AG04449 (cell line): Measurements from ENCODE around the gene PPARA.

Experiments used
- CTCF ChIA-PET: fragments of 350-600 bp; formaldehyde crosslinking; extraction: SDS; loops from one replicate; lab custom pipeline; 2021; ENCODE audit warnings: antibody characterized with exemption; lab: Yijun Ruan, JAX
- POLR2A ChIA-PET: fragments of 400-600, 350-600 bp; formaldehyde crosslinking; extraction: SDS; loops from one replicate; lab custom pipeline; 2020; ENCODE audit warnings: antibody characterized with exemption, inconsistent platforms; lab: Yijun Ruan, JAX
- DNase-seq: peaks from one replicate; pipeline ENCODE4 v3.0.0-alpha.2; 2010; ENCODE audit warnings: low read depth, low spot score
- H3K4me3 ChIP-seq: 2 replicates; pipeline ENCODE4 v1.5.1; 2011; ENCODE audit warnings: low read depth, mild to moderate bottlenecking, control low read depth, low read length
- TF ChIP-seq, protein P1 (sequence below): IDR thresholded peaks from one replicate; pipeline ENCODE4 v1.5.1; 2011; ENCODE audit warnings: mild to moderate bottlenecking, moderate library complexity, low read length, control low read depth, inconsistent platforms; ENCODE audit not compliant: insufficient read depth; ENCODE audit errors: missing control alignments

Gene PPARA

DNA sequence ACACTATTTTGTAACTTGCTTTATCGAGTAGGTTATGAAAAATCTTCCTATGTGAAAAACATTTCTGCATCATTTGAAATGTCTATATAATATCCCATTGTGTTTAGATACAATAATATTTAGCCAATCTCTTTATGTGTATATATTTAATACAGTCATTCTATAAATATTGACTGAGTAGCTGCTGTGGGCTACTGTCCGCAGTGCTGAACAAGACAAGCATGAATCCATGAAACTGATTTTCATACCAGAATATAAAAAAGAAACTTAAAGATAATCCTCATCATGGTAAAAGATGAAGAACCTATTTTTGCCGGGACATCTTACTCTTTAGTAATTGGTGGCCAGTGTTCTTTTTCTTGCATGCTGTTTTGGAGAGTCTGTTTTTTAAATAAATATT is 3.6 kb downstream of the PPARA start:
- DNase-seq = no peak
- TF ChIP-seq, protein P1, sequence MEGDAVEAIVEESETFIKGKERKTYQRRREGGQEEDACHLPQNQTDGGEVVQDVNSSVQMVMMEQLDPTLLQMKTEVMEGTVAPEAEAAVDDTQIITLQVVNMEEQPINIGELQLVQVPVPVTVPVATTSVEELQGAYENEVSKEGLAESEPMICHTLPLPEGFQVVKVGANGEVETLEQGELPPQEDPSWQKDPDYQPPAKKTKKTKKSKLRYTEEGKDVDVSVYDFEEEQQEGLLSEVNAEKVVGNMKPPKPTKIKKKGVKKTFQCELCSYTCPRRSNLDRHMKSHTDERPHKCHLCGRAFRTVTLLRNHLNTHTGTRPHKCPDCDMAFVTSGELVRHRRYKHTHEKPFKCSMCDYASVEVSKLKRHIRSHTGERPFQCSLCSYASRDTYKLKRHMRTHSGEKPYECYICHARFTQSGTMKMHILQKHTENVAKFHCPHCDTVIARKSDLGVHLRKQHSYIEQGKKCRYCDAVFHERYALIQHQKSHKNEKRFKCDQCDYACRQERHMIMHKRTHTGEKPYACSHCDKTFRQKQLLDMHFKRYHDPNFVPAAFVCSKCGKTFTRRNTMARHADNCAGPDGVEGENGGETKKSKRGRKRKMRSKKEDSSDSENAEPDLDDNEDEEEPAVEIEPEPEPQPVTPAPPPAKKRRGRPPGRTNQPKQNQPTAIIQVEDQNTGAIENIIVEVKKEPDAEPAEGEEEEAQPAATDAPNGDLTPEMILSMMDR = no peak
- POLR2A ChIA-PET = no interaction called here
- CTCF ChIA-PET = interaction anchor here (1.0 kb wide), 1 partner anchor 159 kb away, joined by 3 read pairs; no protein-coding TSS in a partner anchor
- H3K4me3 ChIP-seq = no peak overlapping the region

DNA sequence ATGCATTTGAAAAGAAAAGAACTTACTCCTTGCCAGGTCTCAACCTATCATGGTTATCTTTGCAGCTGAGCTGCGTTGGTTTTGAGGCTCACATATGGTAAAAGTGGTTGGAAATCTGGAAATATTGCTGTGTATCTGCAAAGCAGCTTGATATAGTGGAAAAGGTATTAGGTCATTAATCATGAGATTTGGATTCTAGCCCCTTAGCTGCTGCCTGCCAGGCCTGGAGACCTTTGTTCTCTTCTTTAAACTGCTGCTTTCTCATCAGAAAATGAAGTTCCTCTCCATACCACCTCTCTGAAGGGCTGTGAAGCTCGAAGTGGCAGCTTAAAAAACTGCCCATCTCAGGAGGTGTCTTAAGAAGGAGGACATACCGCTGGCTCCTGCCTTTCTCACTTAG is 5.7 kb downstream of the PPARA start:
- CTCF ChIA-PET = interaction anchor here (1.3 kb wide), 1 partner anchor 39 kb away, joined by 3 read pairs; no protein-coding TSS in a partner anchor
- TF ChIP-seq, protein P1 = no peak
- H3K4me3 ChIP-seq = no peak overlapping the region
- DNase-seq = no peak
- POLR2A ChIA-PET = no interaction called here

DNA sequence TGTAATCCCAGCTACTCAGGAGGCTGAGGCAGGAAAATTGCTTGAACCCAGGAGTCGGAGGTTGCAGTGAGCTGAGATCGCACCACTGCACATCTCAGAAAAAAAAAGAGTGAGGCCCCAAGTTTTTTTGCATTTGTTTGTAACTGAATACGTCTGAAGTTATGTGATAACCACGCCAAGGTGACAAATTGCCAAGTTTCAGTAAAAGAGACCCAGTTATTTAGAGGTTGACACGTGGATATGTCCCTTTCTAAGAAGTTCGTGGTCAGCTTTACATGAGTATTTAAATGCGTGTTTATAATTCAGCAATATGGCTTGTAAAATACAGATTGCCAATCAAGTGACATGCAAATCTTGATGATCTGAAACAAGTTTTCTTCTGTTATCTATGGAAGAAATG is 8.0 kb downstream of the PPARA start:
- no peak overlapping the region for H3K4me3 ChIP-seq
- POLR2A ChIA-PET = no interaction called here
- TF ChIP-seq, protein P1 = no peak
- no peak for DNase-seq
- CTCF ChIA-PET = no interaction called here

DNA sequence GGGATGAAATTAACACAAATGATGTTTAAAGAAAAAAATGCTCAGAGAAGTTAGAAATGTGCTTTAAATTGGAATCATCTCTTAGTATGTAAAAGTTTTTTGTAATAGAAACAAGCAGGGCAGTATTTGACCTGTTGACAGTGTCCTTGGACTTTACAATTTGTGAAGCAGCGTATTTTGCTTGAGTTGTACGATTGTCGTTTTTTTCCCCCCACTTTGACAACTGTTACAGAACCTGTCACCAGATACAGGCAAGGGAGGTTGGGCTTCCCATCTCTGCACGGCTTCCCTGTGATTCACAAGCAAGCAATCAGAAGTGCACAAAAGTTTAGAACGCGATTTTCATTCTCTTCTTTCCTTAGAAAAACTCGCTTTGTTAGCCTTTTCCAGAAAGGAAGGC is 8.9 kb downstream of the PPARA start:
- POLR2A ChIA-PET = no interaction called here
- CTCF ChIA-PET = no interaction called here
- H3K4me3 ChIP-seq = no peak overlapping the region
- TF ChIP-seq, protein P1 = no peak
- no peak for DNase-seq

DNA sequence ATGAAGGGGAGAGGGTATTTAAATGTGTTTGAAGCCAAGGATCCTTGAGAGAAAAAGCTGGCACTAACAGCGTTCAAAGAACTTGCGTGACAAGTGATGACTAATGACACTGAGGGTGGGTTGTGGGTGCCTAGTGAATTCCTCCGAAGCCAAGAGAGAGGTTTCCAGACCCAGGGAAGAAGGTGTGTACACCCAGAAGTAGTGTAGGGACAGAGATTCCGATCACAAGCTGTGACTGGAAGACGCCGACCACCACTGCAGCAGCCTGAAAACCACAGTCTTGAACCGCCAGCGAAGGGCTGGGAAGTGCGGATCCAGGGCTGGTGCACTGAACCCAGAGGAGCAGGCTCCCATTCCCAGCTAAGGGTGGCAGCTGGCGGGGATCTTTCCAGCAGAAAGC is 9.5 kb downstream of the PPARA start:
- TF ChIP-seq, protein P1 = no peak
- DNase-seq = no peak
- POLR2A ChIA-PET = no interaction called here
- no peak overlapping the region for H3K4me3 ChIP-seq
- CTCF ChIA-PET = interaction anchor here (1.5 kb wide), 1 partner anchor 10 kb away, joined by 4 read pairs; no protein-coding TSS in a partner anchor

DNA sequence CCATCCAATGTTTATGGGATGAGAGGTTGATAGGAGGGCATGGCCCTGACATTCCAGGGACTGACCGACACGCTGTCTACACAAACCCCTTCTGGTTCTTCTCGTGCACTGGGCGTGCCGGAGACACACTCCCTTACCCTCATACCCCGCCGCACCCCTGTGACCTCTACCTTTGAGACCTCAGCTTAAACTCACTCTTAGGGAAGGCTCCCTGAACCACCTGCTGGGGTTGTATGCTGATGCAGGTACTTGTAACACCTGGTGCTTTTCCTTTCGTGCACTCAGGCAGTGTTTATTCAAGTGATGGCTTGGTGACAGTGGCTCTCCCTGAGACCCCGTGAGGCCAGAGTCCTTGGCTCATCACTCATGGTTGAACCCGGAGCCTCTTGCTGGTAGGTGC is 12.0 kb downstream of the PPARA start:
- ChIA-PET CTCF (interaction anchor here (0.8 kb wide), 1 partner anchor 166 kb away, joined by 3 read pairs; no protein-coding TSS in a partner anchor), POLR2A (no interaction called here)
- no peak overlapping the region for H3K4me3 ChIP-seq
- TF ChIP-seq, protein P1 = no peak
- DNase-seq = no peak
